SK-N-MC (cell line): ENCODE measurements around the gene PDZRN3.

Experiments
- DNase-seq: peaks from one replicate; pipeline ENCODE4 v3.0.0-alpha.2; 2011; ENCODE audit warnings: low read depth, low spot score
- H3K27ac ChIP-seq: fragments of 200-600 bp; sonication (generic); 2 replicates; pipeline ENCODE4 v1.5.1; 2016; ENCODE audit warnings: mixed run types
- H3K36me3 ChIP-seq: fragments of 200-600 bp; sonication (generic); 2 replicates; pipeline ENCODE4 v1.6.1; 2017; ENCODE audit warnings: antibody characterized with exemption, low read length, mixed read lengths; ENCODE audit not compliant: insufficient read depth
- H3K4me3 ChIP-seq: fragments of 200-600 bp; sonication (generic); 2 replicates; pipeline ENCODE4 v1.5.1; 2016
- H3K9ac ChIP-seq: fragments of 200-600 bp; sonication (generic); 2 replicates; pipeline ENCODE4 v1.8.0; 2017; ENCODE audit warnings: mixed run types, mixed read lengths; ENCODE audit not compliant: insufficient read length
- H3K9me3 ChIP-seq: fragments of 200-600 bp; sonication (generic); 2 replicates; pipeline ENCODE4 v1.6.1; 2017; ENCODE audit warnings: low read depth, mild to moderate bottlenecking, antibody characterized with exemption, low read length, moderate library complexity, mixed read lengths
- EZH2 ChIP-seq: fragments of 200-600 bp; sonication (generic); IDR thresholded peaks from one replicate; pipeline ENCODE4 v1.6.1; 2017; ENCODE audit warnings: antibody characterized with exemption
- FOXP2 ChIP-seq: optimal IDR thresholded peaks from 2 replicates; pipeline ENCODE3; 2011; ENCODE audit warnings: mild to moderate bottlenecking, moderate library complexity; ENCODE audit not compliant: insufficient read depth; ENCODE audit errors: extremely low read length, control extremely low read depth
- POLR2AphosphoS5 ChIP-seq: IDR thresholded peaks from 2 replicates; pipeline ENCODE4 v1.6.1; 2012; ENCODE audit warnings: mild to moderate bottlenecking, low read depth, low read length, borderline replicate concordance

The PDZRN3 gene

DNA sequence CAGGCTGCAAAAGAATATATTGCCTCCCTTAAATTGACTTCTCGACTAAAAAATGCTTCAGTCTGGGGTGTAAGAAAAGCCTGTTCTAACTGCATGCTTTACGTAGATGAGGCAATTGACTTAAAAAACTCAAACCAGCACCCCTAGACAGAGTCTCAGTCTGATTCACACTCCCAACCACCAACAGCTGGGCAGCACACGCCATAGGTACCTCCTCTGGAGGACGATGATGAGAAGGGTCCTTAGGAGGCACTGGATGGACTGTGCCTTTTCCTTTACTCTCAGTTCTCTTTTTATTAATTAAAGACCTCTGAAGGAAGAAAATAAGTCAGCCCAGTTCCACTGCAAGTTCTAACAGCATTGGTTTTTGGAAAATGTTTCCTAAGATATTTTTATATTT, 175.0 kb downstream of the PDZRN3 start:
- no peak overlapping the region for H3K4me3 ChIP-seq
- TF ChIP-seq FOXP2 = no peak
- TF ChIP-seq EZH2 = no peak
- TF ChIP-seq POLR2AphosphoS5 = no peak
- no peak for DNase-seq
- no peaks in the 10 kb centered on the region for H3K36me3 ChIP-seq
- no peaks in the 10 kb centered on the region for H3K9me3 ChIP-seq
- no peak overlapping the region for H3K9ac ChIP-seq
- H3K27ac ChIP-seq = no peak overlapping the region

DNA sequence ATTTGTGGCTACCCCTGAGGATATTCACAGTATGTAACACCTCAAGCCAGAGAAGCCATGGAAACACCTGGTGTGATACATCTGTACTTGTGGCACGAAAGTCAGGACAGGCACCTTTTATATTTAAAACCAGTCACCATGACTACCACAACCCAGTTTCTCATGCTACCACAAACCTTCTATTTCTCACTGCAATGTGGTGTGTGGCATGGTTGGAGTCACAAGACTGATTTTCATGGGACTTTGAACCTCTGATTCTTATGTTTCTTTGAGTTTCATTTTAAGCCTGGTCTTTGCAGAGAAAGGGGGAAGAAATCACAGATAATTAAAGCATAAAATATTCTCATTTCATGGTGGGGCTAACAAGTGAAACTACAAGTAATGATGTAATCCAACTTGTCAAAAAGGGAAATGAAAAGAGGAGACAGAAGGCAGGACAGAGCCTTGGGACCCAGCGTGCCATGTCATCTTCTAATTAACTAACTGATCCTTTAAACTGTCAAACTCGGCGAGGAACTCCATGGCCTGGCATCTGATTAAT, 175.9 kb downstream of the PDZRN3 start:
- TF ChIP-seq POLR2AphosphoS5 (no peak), FOXP2 (no peak), EZH2 (no peak)
- no peak overlapping the region for H3K4me3 ChIP-seq
- no peak overlapping the region for H3K9ac ChIP-seq

DNA sequence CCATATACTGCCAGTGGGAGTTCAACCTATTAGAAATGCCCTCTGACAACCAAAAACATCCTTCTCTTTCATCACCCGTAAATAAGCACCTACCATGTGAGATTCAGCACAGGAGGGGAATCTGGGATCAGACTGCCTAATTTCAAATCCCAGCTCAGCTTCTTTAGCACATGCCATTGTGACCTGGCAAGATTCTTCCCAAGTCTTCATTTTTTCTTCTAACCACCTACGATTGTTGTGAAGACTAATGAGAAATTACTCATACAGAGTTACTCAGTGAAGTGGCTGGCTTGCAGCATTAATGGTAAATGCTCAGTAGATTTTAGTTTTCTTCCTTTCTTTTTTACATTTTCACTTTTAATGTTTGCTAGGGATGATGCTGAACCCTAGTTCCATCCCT, 176.7 kb downstream of the PDZRN3 start:
- no peak for TF ChIP-seq EZH2
- no peak for TF ChIP-seq POLR2AphosphoS5
- no peak for TF ChIP-seq FOXP2
- Histone ChIP-seq H3K9me3 (no peaks in the 10 kb centered on the region), H3K9ac (no peak overlapping the region), H3K4me3 (no peak overlapping the region), H3K36me3 (no peaks in the 10 kb centered on the region), H3K27ac (no peak overlapping the region)
- no peak for DNase-seq

More for the DNA sequence above, 175.9 kb downstream of the PDZRN3 start:
- H3K9me3 ChIP-seq = no peaks in the 10 kb centered on the region
- no peaks in the 10 kb centered on the region for H3K36me3 ChIP-seq
- no peak overlapping the region for H3K27ac ChIP-seq
- no peak for DNase-seq

DNA sequence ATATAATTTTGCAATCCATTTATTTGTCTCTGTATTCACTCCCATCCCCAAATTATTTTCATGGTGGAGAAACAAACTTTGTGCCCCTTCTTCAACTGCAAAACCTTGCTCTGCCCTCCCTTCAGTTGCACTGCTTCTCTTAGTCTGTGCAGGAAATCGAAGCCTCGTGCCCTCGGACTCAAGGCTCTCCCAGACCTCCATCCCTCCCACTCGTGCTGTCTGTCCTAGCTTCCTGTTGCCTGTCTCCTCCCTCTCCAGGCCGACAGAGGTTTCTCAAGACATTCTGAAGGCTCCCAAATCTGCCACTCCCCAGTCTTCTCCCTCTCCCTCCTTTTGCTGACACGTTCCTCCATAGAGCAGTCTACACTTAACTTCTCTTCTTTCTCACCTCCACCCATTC, 177.6 kb downstream of the PDZRN3 start:
- Histone ChIP-seq H3K27ac (no peak overlapping the region), H3K36me3 (no peaks in the 10 kb centered on the region)
- no peak for DNase-seq

DNA sequence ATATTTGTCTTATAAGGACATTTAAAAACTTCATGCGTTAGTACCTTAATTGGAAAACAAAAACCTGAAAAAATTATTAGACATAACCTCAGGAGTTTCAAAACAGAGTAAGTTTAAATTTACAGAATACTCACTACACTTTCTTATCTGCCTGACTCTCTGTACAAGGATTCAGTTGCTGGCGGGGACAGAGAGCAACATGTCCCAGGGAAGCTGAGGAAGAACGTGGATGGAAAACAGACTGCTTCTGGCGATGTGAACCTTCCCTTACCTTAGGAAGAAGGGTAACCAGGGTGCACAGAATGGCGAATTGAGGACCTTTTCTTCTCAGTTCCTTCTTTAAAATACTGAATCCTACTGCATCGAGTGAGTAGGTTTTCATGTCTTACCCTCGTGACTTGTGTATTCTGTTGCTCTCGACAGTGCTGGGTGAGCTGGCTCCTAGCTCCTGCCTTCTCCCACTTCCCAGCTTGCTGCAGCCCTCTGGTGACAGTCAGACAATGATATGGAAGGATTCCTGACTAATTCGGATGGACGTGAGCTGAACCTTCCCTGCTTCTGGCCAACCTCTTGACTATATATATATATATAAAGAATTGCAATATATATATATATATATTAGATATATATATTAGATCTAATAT, 178.2 kb downstream of the PDZRN3 start:
- no peak for DNase-seq
- H3K36me3 ChIP-seq = no peaks in the 10 kb centered on the region
- H3K9ac ChIP-seq = no peak overlapping the region
- H3K27ac ChIP-seq = no peak overlapping the region
- no peak overlapping the region for H3K4me3 ChIP-seq
- TF ChIP-seq FOXP2 = no peak
- H3K9me3 ChIP-seq = no peaks in the 10 kb centered on the region

More for the DNA sequence above, 177.6 kb downstream of the PDZRN3 start:
- Histone ChIP-seq H3K4me3 (no peak overlapping the region), H3K9ac (no peak overlapping the region), H3K9me3 (no peaks in the 10 kb centered on the region)
- TF ChIP-seq EZH2 (no peak), FOXP2 (no peak), POLR2AphosphoS5 (no peak)

DNA sequence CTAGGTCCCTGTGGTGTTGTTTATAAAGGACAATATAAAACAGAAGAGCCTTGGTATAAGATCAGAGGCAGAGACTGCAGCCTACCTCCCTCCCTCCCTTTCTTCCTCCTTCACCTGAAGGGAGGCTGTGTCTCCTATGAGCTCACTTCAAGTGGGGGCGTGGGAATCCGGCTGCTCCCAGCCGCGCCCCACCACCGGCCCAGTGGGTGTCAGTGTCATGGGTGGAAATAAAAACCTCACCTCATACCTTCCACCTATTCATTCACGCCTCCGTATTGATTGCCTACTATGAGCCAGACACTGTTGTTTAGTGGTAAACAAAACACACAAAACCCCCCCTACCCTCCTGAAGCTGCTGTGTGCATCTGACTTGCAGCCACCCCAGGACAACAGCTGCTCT, 181.9 kb downstream of the PDZRN3 start:
- TF ChIP-seq EZH2 = no peak
- TF ChIP-seq FOXP2 = no peak
- TF ChIP-seq POLR2AphosphoS5 = no peak
- no peak for DNase-seq
- Histone ChIP-seq H3K4me3 (no peak overlapping the region), H3K9me3 (no peaks in the 10 kb centered on the region), H3K27ac (no peak overlapping the region), H3K36me3 (no peaks in the 10 kb centered on the region), H3K9ac (no peak overlapping the region)

DNA sequence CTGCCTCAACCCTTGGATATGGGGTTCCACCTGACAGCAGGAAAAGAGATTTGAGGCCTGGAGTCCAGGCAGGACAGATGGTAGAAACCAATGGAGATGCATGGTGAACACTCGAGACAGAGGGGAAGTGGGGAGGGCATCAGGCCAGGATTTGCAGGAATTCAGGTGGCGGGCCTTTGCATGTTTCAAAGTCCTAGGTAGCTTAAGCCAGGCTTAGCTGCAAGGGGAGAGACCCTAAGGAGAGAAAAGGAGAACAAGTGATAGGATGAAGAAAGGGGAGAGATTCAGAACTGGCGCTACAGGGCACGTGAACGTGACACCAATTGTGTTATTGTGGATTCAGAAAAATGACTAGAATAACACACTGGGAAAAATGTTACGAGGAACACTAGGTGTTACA, 182.6 kb downstream of the PDZRN3 start:
- no peak for TF ChIP-seq POLR2AphosphoS5
- TF ChIP-seq EZH2 = no peak
- no peak for TF ChIP-seq FOXP2
- DNase-seq = no peak
- H3K36me3 ChIP-seq = no peaks in the 10 kb centered on the region
- no peak overlapping the region for H3K4me3 ChIP-seq
- no peak overlapping the region for H3K27ac ChIP-seq
- no peak overlapping the region for H3K9ac ChIP-seq
- no peaks in the 10 kb centered on the region for H3K9me3 ChIP-seq

DNA sequence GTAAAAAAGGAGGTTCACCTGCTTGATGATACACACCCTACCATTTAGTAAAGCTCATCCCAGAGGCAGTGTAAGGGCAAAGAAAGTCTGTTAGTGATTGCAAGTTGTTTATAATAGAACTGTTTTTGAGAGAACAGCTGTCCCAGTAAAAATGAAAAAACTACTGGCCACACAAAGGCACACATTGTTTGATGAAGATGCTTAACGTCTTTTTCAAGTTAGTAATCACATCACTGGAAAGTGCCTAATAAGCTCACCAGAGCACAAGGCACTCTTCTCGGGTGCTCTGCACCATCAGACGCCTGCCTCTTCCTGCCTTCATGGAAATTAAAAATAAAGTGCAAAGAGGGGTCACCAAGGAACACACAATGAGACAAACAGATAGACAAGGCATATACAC, 186.9 kb downstream of the PDZRN3 start:
- no peak overlapping the region for H3K4me3 ChIP-seq
- TF ChIP-seq FOXP2 (no peak), POLR2AphosphoS5 (no peak), EZH2 (no peak)
- DNase-seq = no peak

DNA sequence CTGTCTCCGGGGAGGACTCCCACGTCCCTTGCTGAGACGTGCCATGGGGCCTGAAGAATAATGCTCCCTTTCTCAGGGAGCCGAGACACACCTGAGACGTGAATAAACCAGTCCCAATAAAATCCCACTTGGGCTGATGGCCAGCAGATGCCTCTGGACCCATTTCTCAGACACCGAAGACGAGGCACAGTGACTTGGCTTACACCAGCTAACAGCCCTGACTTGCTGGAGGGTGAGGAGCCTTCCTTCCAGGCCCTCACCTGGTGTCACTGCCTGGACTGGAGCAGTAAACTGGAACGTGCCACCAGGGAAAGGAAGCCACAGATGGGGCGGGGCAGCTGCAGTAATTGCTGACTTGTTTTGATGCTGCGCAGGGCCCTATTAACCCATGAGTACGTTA, 189.7 kb downstream of the PDZRN3 start:
- no peak overlapping the region for H3K9ac ChIP-seq
- TF ChIP-seq FOXP2 = no peak
- TF ChIP-seq POLR2AphosphoS5 = no peak
- no peak for TF ChIP-seq EZH2
- H3K36me3 ChIP-seq = no peaks in the 10 kb centered on the region
- no peaks in the 10 kb centered on the region for H3K9me3 ChIP-seq
- no peak overlapping the region for H3K27ac ChIP-seq
- no peak overlapping the region for H3K4me3 ChIP-seq
- no peak for DNase-seq

More for the DNA sequence above, 186.9 kb downstream of the PDZRN3 start:
- H3K9ac ChIP-seq = no peak overlapping the region
- H3K36me3 ChIP-seq = no peaks in the 10 kb centered on the region
- no peak overlapping the region for H3K27ac ChIP-seq
- no peaks in the 10 kb centered on the region for H3K9me3 ChIP-seq
